Activated CD4-positive, alpha-beta memory T cell treated with anti-CD3 and anti-CD28 coated beads for 36 hours (primary cell): ENCODE results near the gene AGER. TPM values are rescaled to one million over a fixed set of nuclear protein-coding genes. Genes with fewer than 3 reads are reported as not detected.

Source experiments
- CTCF ChIA-PET: fragments of 350-600 bp; sonication (Branson Sonifier 250); formaldehyde crosslinking; loops from one replicate; lab custom pipeline; 2021; ENCODE audit warnings: antibody characterized with exemption, inconsistent platforms; lab: Charles Lee
- POLR2A ChIA-PET: fragments of 350-600 bp; sonication (Branson Sonifier 250); formaldehyde crosslinking; loops from one replicate; lab custom pipeline; 2021; ENCODE audit warnings: antibody characterized with exemption; lab: Charles Lee
- DNase-seq: peaks from one replicate; pipeline ENCODE4 v3.0.0-alpha.2; 2020
- H3K27ac Mint-ChIP-seq: one replicate; pipeline ENCODE4 v1.8.0; 2021; ENCODE audit warnings: mixed read lengths
- H3K27me3 Mint-ChIP-seq: one replicate; pipeline ENCODE4 v1.8.0; 2021; ENCODE audit warnings: mixed read lengths
- H3K36me3 Mint-ChIP-seq: one replicate; pipeline ENCODE4 v1.8.0; 2021; ENCODE audit warnings: mixed read lengths
- H3K4me1 Mint-ChIP-seq: one replicate; pipeline ENCODE4 v1.8.0; 2021; ENCODE audit warnings: low read depth, mixed read lengths
- H3K4me3 Mint-ChIP-seq: one replicate; pipeline ENCODE4 v1.8.0; 2021; ENCODE audit warnings: mild to moderate bottlenecking, mixed read lengths
- H3K9me3 Mint-ChIP-seq: one replicate; pipeline ENCODE4 v1.8.0; 2021; ENCODE audit warnings: mixed read lengths
- intact Hi-C: fragments of 100-400 bp; cut with micrococcal nuclease; formaldehyde crosslinking; loops from one replicate; pipeline ENCODE4 v1.15.1; 2023
- total RNA-seq, 2 experiments: library from RNA; stranded (reverse); gene quantifications; one replicate each; pipeline ENCODE4 v1.2.3, GENCODE V29; 2021

AGER gene
- 10 to 100 TPM; 16.5 to 23.5 TPM for total RNA-seq

- DNase-seq = no peak
- no peaks in the 10 kb centered on the region for H3K9me3 Mint-ChIP-seq
- peaks cover 75% of the 10 kb centered on the region for H3K4me1 Mint-ChIP-seq
- intact Hi-C loops = no loop called here
- ChIA-PET CTCF (no interaction called here), POLR2A (no interaction called here)
- peak within 1 kb of the TSS; percentile 67 for H3K27ac Mint-ChIP-seq
- no peak within 1 kb of the TSS for H3K4me3 Mint-ChIP-seq
- H3K36me3 Mint-ChIP-seq = peaks cover 56% of the 10 kb centered on the region
- H3K27me3 Mint-ChIP-seq = no peaks in the 10 kb centered on the region
Observed at GRCh38 chr6:32184084-32184640, at the start of gene AGER. Gene AGER, minus strand, starts transcription at chr6:32184253. Its CDS starts 31 bp downstream, at chr6:32184222.

GRCh38 chr6:32226434-32226833, 42.4 kb upstream of the AGER start:
- no peak for DNase-seq
- no peaks in the 10 kb centered on the region for H3K9me3 Mint-ChIP-seq
- no peaks in the 10 kb centered on the region for H3K27me3 Mint-ChIP-seq
- H3K4me1 Mint-ChIP-seq = peaks cover 8% of the 10 kb centered on the region
- H3K27ac Mint-ChIP-seq = no peak overlapping the region
- ChIA-PET CTCF (interaction anchor here (0.9 kb wide), 1 partner anchor 19 kb away, joined by 3 read pairs; no protein-coding TSS in a partner anchor), POLR2A (no interaction called here)
- H3K36me3 Mint-ChIP-seq = no peaks in the 10 kb centered on the region
- intact Hi-C loops = no loop called here
- no peak overlapping the region for H3K4me3 Mint-ChIP-seq

GRCh38 chr6:32224696-32225095, 40.6 kb upstream of the AGER start:
- no peaks in the 10 kb centered on the region for H3K9me3 Mint-ChIP-seq
- intact Hi-C loops = no loop called here
- ChIA-PET CTCF (no interaction called here), POLR2A (no interaction called here)
- peaks cover 8% of the 10 kb centered on the region for H3K4me1 Mint-ChIP-seq
- no peak overlapping the region for H3K4me3 Mint-ChIP-seq
- H3K36me3 Mint-ChIP-seq = no peaks in the 10 kb centered on the region
- DNase-seq = no peak
- no peaks in the 10 kb centered on the region for H3K27me3 Mint-ChIP-seq
- H3K27ac Mint-ChIP-seq = no peak overlapping the region

GRCh38 chr6:32223258-32224235, 39.5 kb upstream of the AGER start, which contains the start of gene NOTCH4:
Gene NOTCH4, minus strand, starts transcription at chr6:32224067. Its CDS starts 139 bp downstream, at chr6:32223928.
- no peaks in the 10 kb centered on the region for H3K36me3 Mint-ChIP-seq
- POLR2A ChIA-PET = no interaction called here
- no peaks in the 10 kb centered on the region for H3K27me3 Mint-ChIP-seq
- no peak for DNase-seq
- intact Hi-C loops = no loop called here
- H3K9me3 Mint-ChIP-seq = no peaks in the 10 kb centered on the region
- peaks cover 8% of the 10 kb centered on the region for H3K4me1 Mint-ChIP-seq
- no peak within 1 kb of the TSS for H3K27ac Mint-ChIP-seq
- no peak within 1 kb of the TSS for H3K4me3 Mint-ChIP-seq
- CTCF ChIA-PET = no interaction called here

GRCh38 chr6:32222333-32223230, 38.5 kb upstream of the AGER start:
- ChIA-PET CTCF (no interaction called here), POLR2A (no interaction called here)
- Mint-ChIP-seq H3K36me3 (no peaks in the 10 kb centered on the region), H3K4me3 (no peak overlapping the region), H3K9me3 (no peaks in the 10 kb centered on the region), H3K4me1 (peaks cover 8% of the 10 kb centered on the region), H3K27ac (no peak overlapping the region), H3K27me3 (no peaks in the 10 kb centered on the region)
- no peak for DNase-seq
- intact Hi-C loops = no loop called here

GRCh38 chr6:32220021-32220420, 36.0 kb upstream of the AGER start:
- CTCF ChIA-PET = no interaction called here
- Mint-ChIP-seq H3K36me3 (no peaks in the 10 kb centered on the region), H3K27me3 (no peaks in the 10 kb centered on the region), H3K27ac (no peak overlapping the region), H3K4me1 (peaks cover 8% of the 10 kb centered on the region), H3K9me3 (no peaks in the 10 kb centered on the region), H3K4me3 (no peak overlapping the region)
- POLR2A ChIA-PET = no interaction called here
- intact Hi-C loops = no loop called here
- DNase-seq = no peak

GRCh38 chr6:32218167-32218566, 34.1 kb upstream of the AGER start:
- intact Hi-C loops = no loop called here
- DNase-seq = no peak
- CTCF ChIA-PET = no interaction called here
- H3K9me3 Mint-ChIP-seq = no peaks in the 10 kb centered on the region
- no peaks in the 10 kb centered on the region for H3K36me3 Mint-ChIP-seq
- H3K4me1 Mint-ChIP-seq = peaks cover 8% of the 10 kb centered on the region
- no peak overlapping the region for H3K4me3 Mint-ChIP-seq
- POLR2A ChIA-PET = no interaction called here
- no peak overlapping the region for H3K27ac Mint-ChIP-seq
- no peaks in the 10 kb centered on the region for H3K27me3 Mint-ChIP-seq

GRCh38 chr6:32216998-32217397, 32.9 kb upstream of the AGER start:
- intact Hi-C loops = no loop called here
- Mint-ChIP-seq H3K9me3 (no peaks in the 10 kb centered on the region), H3K4me3 (no peak overlapping the region), H3K36me3 (no peaks in the 10 kb centered on the region), H3K4me1 (no peaks in the 10 kb centered on the region), H3K27me3 (no peaks in the 10 kb centered on the region), H3K27ac (no peak overlapping the region)
- DNase-seq = no peak
- CTCF ChIA-PET = interaction anchor here (0.5 kb wide), 1 partner anchor 529 kb away, joined by 3 read pairs; no protein-coding TSS in a partner anchor
- POLR2A ChIA-PET = no interaction called here

- no peaks in the 10 kb centered on the region for H3K36me3 Mint-ChIP-seq
- H3K27ac Mint-ChIP-seq = no peak overlapping the region
- intact Hi-C loops = no loop called here
- POLR2A ChIA-PET = no interaction called here
- H3K4me1 Mint-ChIP-seq = no peaks in the 10 kb centered on the region
- H3K27me3 Mint-ChIP-seq = no peaks in the 10 kb centered on the region
- H3K4me3 Mint-ChIP-seq = no peak overlapping the region
- no peak for DNase-seq
- H3K9me3 Mint-ChIP-seq = no peaks in the 10 kb centered on the region
- CTCF ChIA-PET = no interaction called here
Observed at GRCh38 chr6:32216285-32216684, 32.2 kb upstream of the AGER start.

- no peaks in the 10 kb centered on the region for H3K36me3 Mint-ChIP-seq
- no peak for DNase-seq
- POLR2A ChIA-PET = no interaction called here
- no peak overlapping the region for H3K27ac Mint-ChIP-seq
- intact Hi-C loops = no loop called here
- CTCF ChIA-PET = no interaction called here
- H3K4me3 Mint-ChIP-seq = no peak overlapping the region
- no peaks in the 10 kb centered on the region for H3K9me3 Mint-ChIP-seq
- no peaks in the 10 kb centered on the region for H3K4me1 Mint-ChIP-seq
- H3K27me3 Mint-ChIP-seq = no peaks in the 10 kb centered on the region
Observed at GRCh38 chr6:32215617-32216016, 31.6 kb upstream of the AGER start.

- POLR2A ChIA-PET = no interaction called here
Observed at GRCh38 chr6:32214126-32214525, 30.1 kb upstream of the AGER start.

GRCh38 chr6:32213649-32214048, 29.6 kb upstream of the AGER start:
- Mint-ChIP-seq H3K27ac (no peak overlapping the region), H3K9me3 (no peaks in the 10 kb centered on the region), H3K27me3 (no peaks in the 10 kb centered on the region), H3K4me1 (no peaks in the 10 kb centered on the region), H3K36me3 (no peaks in the 10 kb centered on the region), H3K4me3 (no peak overlapping the region)
- ChIA-PET POLR2A (no interaction called here), CTCF (no interaction called here)
- intact Hi-C loops = no loop called here
- DNase-seq = no peak

More at GRCh38 chr6:32214126-32214525, 30.1 kb upstream of the AGER start:
- no peak for DNase-seq
- H3K36me3 Mint-ChIP-seq = no peaks in the 10 kb centered on the region
- intact Hi-C loops = no loop called here
- H3K27ac Mint-ChIP-seq = no peak overlapping the region
- H3K4me3 Mint-ChIP-seq = no peak overlapping the region
- H3K9me3 Mint-ChIP-seq = no peaks in the 10 kb centered on the region
- CTCF ChIA-PET = no interaction called here
- no peaks in the 10 kb centered on the region for H3K4me1 Mint-ChIP-seq
- H3K27me3 Mint-ChIP-seq = no peaks in the 10 kb centered on the region
